ENCODE measurements around the gene HDGF. TPM values are rescaled to one million over a fixed set of nuclear protein-coding genes. Genes with fewer than 3 reads are reported as not detected.

HDGF gene
- total RNA-seq, 1 donor, result 177 TPM

DNA sequence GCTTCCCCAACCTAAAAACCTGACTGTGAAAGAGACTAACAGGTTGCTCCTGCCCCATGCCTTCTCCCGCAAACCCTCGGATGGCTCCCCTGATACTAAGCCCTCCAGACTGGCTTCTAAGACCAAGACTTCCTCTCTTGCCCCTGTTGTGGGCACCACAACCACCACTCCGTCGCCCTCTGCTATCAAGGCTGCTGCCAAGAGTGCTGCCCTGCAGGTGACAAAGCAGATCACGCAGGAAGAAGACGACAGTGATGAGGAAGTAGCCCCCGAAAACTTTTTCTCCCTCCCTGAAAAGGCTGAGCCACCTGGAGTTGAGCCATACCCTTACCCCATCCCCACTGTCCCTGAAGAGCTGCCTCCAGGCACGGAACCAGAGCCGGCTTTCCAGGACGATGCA is 35.2 kb upstream of the HDGF start:
- no peak for DNase-seq (ENCODE audit: insufficient read length, low spot score, missing footprints)
- Histone ChIP-seq H3K36me3 (ENCODE audit: insufficient read depth, low read length) (peaks cover 59% of the 10 kb centered on the region), H3K27ac (ENCODE audit: low read depth, low read length) (no peak overlapping the region), H2AFZ (ENCODE audit: low read length) (no peak overlapping the region), H3K27me3 (ENCODE audit: insufficient read depth, low read length) (no peaks in the 10 kb centered on the region), H3K9me3 (ENCODE audit: low read depth, low read length) (no peaks in the 10 kb centered on the region), H3K4me3 (ENCODE audit: insufficient read depth, low read length) (no peak overlapping the region), H3K4me1 (ENCODE audit: insufficient read depth, low read length) (peaks cover 5% of the 10 kb centered on the region), H3K79me2 (ENCODE audit: insufficient read depth, low read length) (peaks cover 70% of the 10 kb centered on the region), H3K4me2 (ENCODE audit: insufficient read depth, low read length) (no peak overlapping the region), H4K20me1 (ENCODE audit: insufficient read depth, low read length) (peaks cover 39% of the 10 kb centered on the region)
- TF ChIP-seq, protein P1, sequence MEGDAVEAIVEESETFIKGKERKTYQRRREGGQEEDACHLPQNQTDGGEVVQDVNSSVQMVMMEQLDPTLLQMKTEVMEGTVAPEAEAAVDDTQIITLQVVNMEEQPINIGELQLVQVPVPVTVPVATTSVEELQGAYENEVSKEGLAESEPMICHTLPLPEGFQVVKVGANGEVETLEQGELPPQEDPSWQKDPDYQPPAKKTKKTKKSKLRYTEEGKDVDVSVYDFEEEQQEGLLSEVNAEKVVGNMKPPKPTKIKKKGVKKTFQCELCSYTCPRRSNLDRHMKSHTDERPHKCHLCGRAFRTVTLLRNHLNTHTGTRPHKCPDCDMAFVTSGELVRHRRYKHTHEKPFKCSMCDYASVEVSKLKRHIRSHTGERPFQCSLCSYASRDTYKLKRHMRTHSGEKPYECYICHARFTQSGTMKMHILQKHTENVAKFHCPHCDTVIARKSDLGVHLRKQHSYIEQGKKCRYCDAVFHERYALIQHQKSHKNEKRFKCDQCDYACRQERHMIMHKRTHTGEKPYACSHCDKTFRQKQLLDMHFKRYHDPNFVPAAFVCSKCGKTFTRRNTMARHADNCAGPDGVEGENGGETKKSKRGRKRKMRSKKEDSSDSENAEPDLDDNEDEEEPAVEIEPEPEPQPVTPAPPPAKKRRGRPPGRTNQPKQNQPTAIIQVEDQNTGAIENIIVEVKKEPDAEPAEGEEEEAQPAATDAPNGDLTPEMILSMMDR (IDR thresholded peaks at IDR 0.05; ENCODE audit: extremely low read depth, low read depth, low read length), result no peak

DNA sequence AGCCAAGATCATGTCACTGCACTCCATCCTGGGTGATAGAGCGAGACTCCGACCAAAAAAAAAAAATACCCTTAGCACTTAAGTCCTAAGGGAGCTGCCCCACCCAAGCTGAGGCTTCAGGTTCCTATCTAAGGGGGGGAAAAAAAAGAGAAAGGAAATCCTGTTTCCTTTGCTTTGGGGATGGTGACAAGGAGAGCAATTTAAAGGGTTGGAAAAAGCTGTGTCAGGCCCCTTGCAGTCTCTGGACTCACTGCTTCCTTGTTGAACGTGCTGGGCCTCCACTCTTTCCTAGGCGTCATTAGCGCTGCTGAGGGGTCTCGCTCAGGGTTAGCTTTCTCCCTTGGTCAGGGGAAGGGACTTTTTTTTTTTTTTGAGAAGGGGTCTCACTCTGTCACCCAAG is 34.0 kb upstream of the HDGF start:
- H3K36me3 ChIP-seq (ENCODE audit: insufficient read depth, low read length), result peaks cover 54% of the 10 kb centered on the region
- TF ChIP-seq, protein P1 (IDR thresholded peaks at IDR 0.05; ENCODE audit: extremely low read depth, low read depth, low read length), result no peak
- no peak for DNase-seq (ENCODE audit: insufficient read length, low spot score, missing footprints)
- H3K9me3 ChIP-seq (ENCODE audit: low read depth, low read length), result no peaks in the 10 kb centered on the region
- H4K20me1 ChIP-seq (ENCODE audit: insufficient read depth, low read length), result peaks cover 43% of the 10 kb centered on the region
- H3K27ac ChIP-seq (ENCODE audit: low read depth, low read length), result no peak overlapping the region
- H3K79me2 ChIP-seq (ENCODE audit: insufficient read depth, low read length), result peaks cover 73% of the 10 kb centered on the region
- H3K27me3 ChIP-seq (ENCODE audit: insufficient read depth, low read length), result no peaks in the 10 kb centered on the region
- no peak overlapping the region for H3K4me3 ChIP-seq (ENCODE audit: insufficient read depth, low read length)
- no peak overlapping the region for H3K4me2 ChIP-seq (ENCODE audit: insufficient read depth, low read length)
- no peak overlapping the region for H2AFZ ChIP-seq (ENCODE audit: low read length)
- H3K4me1 ChIP-seq (ENCODE audit: insufficient read depth, low read length), result peaks cover 16% of the 10 kb centered on the region

DNA sequence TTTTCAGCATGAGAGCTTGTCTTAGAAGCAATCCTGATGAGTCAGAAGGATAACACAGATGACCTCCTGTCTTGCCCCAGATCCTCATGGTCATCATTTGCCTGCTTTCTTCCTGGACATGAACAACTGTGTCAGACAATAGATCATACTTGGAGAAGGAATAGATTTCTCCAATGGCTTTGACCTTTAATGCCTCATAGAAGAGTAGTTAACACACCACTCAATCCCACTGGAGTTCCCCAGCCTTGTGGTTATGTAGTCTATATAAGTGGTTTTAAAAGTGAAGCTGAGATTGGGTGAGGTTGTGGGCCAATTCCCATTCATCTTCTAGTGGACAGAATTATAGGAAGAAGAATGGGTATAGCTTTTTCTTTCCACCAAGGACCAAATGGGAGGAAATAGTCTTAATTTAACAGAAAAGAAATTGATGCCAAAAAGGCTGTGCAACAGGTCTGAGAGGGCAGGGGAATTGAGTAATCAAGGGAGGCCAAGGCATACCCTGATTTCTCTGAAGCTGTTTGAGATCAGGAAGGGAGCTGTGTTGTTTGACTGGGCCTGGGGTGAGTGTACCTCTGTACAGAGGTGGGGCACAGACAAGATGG is 30.2 kb upstream of the HDGF start:
- H2AFZ ChIP-seq (ENCODE audit: low read length), result no peak overlapping the region
- peaks cover 16% of the 10 kb centered on the region for H3K4me1 ChIP-seq (ENCODE audit: insufficient read depth, low read length)
- peak overlapping the region; percentile 69 for H3K27ac ChIP-seq (ENCODE audit: low read depth, low read length)
- H4K20me1 ChIP-seq (ENCODE audit: insufficient read depth, low read length), result peaks cover 56% of the 10 kb centered on the region
- H3K4me3 ChIP-seq (ENCODE audit: insufficient read depth, low read length), result no peak overlapping the region
- peaks cover 36% of the 10 kb centered on the region for H3K36me3 ChIP-seq (ENCODE audit: insufficient read depth, low read length)
- H3K79me2 ChIP-seq (ENCODE audit: insufficient read depth, low read length), result peaks cover 81% of the 10 kb centered on the region
- DNase-seq (ENCODE audit: insufficient read length, low spot score, missing footprints), result peak; percentile 72
- no peaks in the 10 kb centered on the region for H3K9me3 ChIP-seq (ENCODE audit: low read depth, low read length)
- peak overlapping the region; percentile 11 for H3K4me2 ChIP-seq (ENCODE audit: insufficient read depth, low read length)
- no peaks in the 10 kb centered on the region for H3K27me3 ChIP-seq (ENCODE audit: insufficient read depth, low read length)
- TF ChIP-seq, protein P1 (IDR thresholded peaks at IDR 0.05; ENCODE audit: extremely low read depth, low read depth, low read length), result no peak

DNA sequence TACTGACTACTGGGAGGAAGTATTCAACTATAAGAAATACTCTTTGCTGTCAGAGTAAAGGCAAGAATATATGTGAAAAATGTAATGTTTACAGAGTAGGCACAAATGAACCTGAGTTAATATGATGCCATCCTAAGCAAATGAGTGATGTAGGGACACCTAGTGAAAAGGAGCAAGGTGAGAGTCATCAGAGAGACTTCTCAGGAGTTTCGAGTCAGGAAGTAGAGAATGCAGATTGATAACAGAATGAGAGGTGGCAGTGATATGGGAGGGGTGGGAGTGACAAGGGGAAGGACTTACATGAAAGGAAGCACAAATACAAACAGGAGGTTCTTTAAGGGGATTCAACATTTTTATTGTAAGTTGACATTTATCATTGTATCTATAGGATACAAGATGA is 26.1 kb upstream of the HDGF start:
- DNase-seq (ENCODE audit: insufficient read length, low spot score, missing footprints), result no peak
- Histone ChIP-seq H3K79me2 (ENCODE audit: insufficient read depth, low read length) (peaks cover 86% of the 10 kb centered on the region), H2AFZ (ENCODE audit: low read length) (no peak overlapping the region), H3K4me2 (ENCODE audit: insufficient read depth, low read length) (no peak overlapping the region), H3K36me3 (ENCODE audit: insufficient read depth, low read length) (peaks cover 10% of the 10 kb centered on the region), H3K4me1 (ENCODE audit: insufficient read depth, low read length) (peaks cover 16% of the 10 kb centered on the region), H4K20me1 (ENCODE audit: insufficient read depth, low read length) (peaks cover 71% of the 10 kb centered on the region), H3K4me3 (ENCODE audit: insufficient read depth, low read length) (no peak overlapping the region), H3K27ac (ENCODE audit: low read depth, low read length) (no peak overlapping the region), H3K27me3 (ENCODE audit: insufficient read depth, low read length) (no peaks in the 10 kb centered on the region), H3K9me3 (ENCODE audit: low read depth, low read length) (no peaks in the 10 kb centered on the region)
- TF ChIP-seq, protein P1 (IDR thresholded peaks at IDR 0.05; ENCODE audit: extremely low read depth, low read depth, low read length), result no peak

Data from osteoblast (primary cell).